ENCODE data around the gene KLHL42. TPM values are rescaled to one million over a fixed set of nuclear protein-coding genes. Genes with fewer than 3 reads are reported as not detected.

Gene KLHL42
- total and polyA plus RNA-seq, 2 donors from 2014 or later: 6.6 to 21.2 TPM

GRCh38 chr12:27756670-27757195 is 23.3 kb upstream of the KLHL42 start:
- no peaks in the 10 kb centered on the region for H3K9me3 ChIP-seq (ENCODE audit: control insufficient read depth in 2 of 3, insufficient read depth in 1 of 3, low read length in 3 of 3)
- intact Hi-C loops (cut with DNase I): no loop called here
- no peak for TF ChIP-seq CTCF (IDR thresholded peaks at IDR 0.05; ENCODE audit: borderline replicate concordance, extremely low read depth, insufficient read depth)
- H3K9ac ChIP-seq (ENCODE audit: low read length in 3 of 3): no peak overlapping the region
- FAIRE-seq (no peak), DNase-seq (no peak)
- H3K4me3 ChIP-seq (ENCODE audit: low read length in 3 of 3): no peak overlapping the region
- H3K27ac ChIP-seq (ENCODE audit: low read depth in 2 of 2, low read length in 2 of 2): no peak overlapping the region
- no peaks in the 10 kb centered on the region for H3K36me3 ChIP-seq (ENCODE audit: control insufficient read depth in 2 of 3, insufficient read depth in 3 of 3, low read length in 3 of 3)
- peaks cover 0 to 3% (median 3%) of the 10 kb centered on the region in 3 donors for H3K4me1 ChIP-seq (ENCODE audit: control insufficient read depth in 2 of 3, insufficient read depth in 2 of 3, low read depth in 1 of 3, low read length in 3 of 3)
- no peaks in the 10 kb centered on the region for H3K27me3 ChIP-seq (ENCODE audit: control insufficient read depth, insufficient read depth, low read length)

- FAIRE-seq: no peak
- Histone ChIP-seq H3K27me3 (ENCODE audit: control insufficient read depth, insufficient read depth, low read length) (no peaks in the 10 kb centered on the region), H3K9me3 (ENCODE audit: control insufficient read depth in 2 of 3, insufficient read depth in 1 of 3, low read length in 3 of 3) (no peaks in the 10 kb centered on the region), H3K36me3 (ENCODE audit: control insufficient read depth in 2 of 3, insufficient read depth in 3 of 3, low read length in 3 of 3) (no peaks in the 10 kb centered on the region), H3K4me1 (ENCODE audit: control insufficient read depth in 2 of 3, insufficient read depth in 2 of 3, low read depth in 1 of 3, low read length in 3 of 3) (no peaks in the 10 kb centered on the region), H3K27ac (ENCODE audit: low read depth in 2 of 2, low read length in 2 of 2) (no peak overlapping the region), H3K4me3 (ENCODE audit: low read length in 3 of 3) (no peak overlapping the region), H3K9ac (ENCODE audit: low read length in 3 of 3) (no peak overlapping the region)
- intact Hi-C loops (cut with DNase I): no loop called here
- TF ChIP-seq CTCF (IDR thresholded peaks at IDR 0.05; ENCODE audit: borderline replicate concordance, extremely low read depth, insufficient read depth): no peak
- DNase-seq: no peak
These were observed 17.3 kb upstream of the KLHL42 start for GRCh38 chr12:27762757-27763156.

- intact Hi-C loops (cut with DNase I): no loop called here
These were observed 13.4 kb upstream of the KLHL42 start for GRCh38 chr12:27766587-27766986.

More at GRCh38 chr12:27766587-27766986, 13.4 kb upstream of the KLHL42 start:
- Histone ChIP-seq H3K9me3 (ENCODE audit: control insufficient read depth in 2 of 3, insufficient read depth in 1 of 3, low read length in 3 of 3) (no peaks in the 10 kb centered on the region), H3K4me3 (ENCODE audit: low read length in 3 of 3) (no peak overlapping the region), H3K4me1 (ENCODE audit: control insufficient read depth in 2 of 3, insufficient read depth in 2 of 3, low read depth in 1 of 3, low read length in 3 of 3) (no peaks in the 10 kb centered on the region), H3K36me3 (ENCODE audit: control insufficient read depth in 2 of 3, insufficient read depth in 3 of 3, low read length in 3 of 3) (no peaks in the 10 kb centered on the region), H3K27ac (ENCODE audit: low read depth in 2 of 2, low read length in 2 of 2) (no peak overlapping the region), H3K27me3 (ENCODE audit: control insufficient read depth, insufficient read depth, low read length) (no peaks in the 10 kb centered on the region), H3K9ac (ENCODE audit: low read length in 3 of 3) (no peak overlapping the region)
- FAIRE-seq (no peak), DNase-seq (no peak)
- no peak for TF ChIP-seq CTCF (IDR thresholded peaks at IDR 0.05; ENCODE audit: borderline replicate concordance, extremely low read depth, insufficient read depth)
